ENCODE measurements around the gene SMAD3. TPM values are rescaled to one million over a fixed set of nuclear protein-coding genes. Genes with fewer than 3 reads are reported as not detected.

SMAD3 gene
- total and polyA plus RNA-seq, 2 of the 4 experiments (the other 2 are of a cell fraction): 71.0 to 177 TPM

DNA sequence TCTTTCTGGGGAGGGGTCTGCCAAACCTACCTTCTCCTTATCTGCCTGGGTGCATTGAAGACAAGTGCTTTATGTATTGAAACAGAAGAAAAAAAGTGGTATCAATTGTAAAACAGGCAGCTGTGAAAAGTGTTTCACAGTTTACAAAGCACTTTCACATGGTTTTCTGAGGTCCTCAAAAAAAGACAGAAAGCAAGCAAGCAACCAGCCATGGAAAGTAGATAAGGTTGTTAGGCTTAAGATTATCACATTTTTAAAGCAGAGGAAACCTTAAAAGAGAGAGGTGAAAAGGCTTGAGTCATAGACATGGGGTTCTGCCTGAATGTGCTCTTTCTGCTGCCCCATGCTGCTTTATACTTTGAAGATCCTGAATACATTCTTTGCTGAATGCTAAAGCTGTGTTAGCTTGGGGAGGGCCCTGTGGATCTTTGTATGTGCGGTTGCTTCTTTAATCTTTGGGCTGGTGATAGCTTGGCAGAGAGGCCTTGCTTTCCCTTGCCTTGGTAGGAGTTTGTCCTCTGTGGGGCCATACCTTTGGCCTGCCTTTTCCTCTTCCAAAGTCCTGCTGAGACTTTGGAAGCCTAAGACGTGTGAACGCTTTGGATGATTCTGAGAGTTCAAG, 2.6 kb downstream of the SMAD3 start:
- TF ChIP-seq SMC3 (IDR thresholded peaks at IDR 0.05; ENCODE audit: low read depth, low read length) (peak; percentile 20; the same call in 1 of the 2 replicates), POLR2A (IDR thresholded peaks at IDR 0.05; ENCODE audit: low read depth, low read length) (peak; percentile 22), CEBPB (IDR thresholded peaks at IDR 0.05; ENCODE audit: low read depth, low read length) (no peak)
- Histone ChIP-seq H3K56ac (ENCODE audit: extremely low read depth, insufficient read depth, low read length) (peak overlapping the region; percentile 89), H2BK15ac (ENCODE audit: low read depth, low read length) (peak overlapping the region; percentile 8; the same call in 1 of the 3 replicates), H3K14ac (replicated peaks; ENCODE audit: low read depth, low read length) (peak overlapping the region; percentile 88), H4K91ac (ENCODE audit: insufficient read depth, low read depth, low read length) (peak overlapping the region; percentile 79), H3K18ac (ENCODE audit: low read depth, low read length) (peak overlapping the region; percentile 73), H3K4me1 (ENCODE audit: control insufficient read depth, insufficient read depth, low read length) (peaks cover 20% of the 10 kb centered on the region), H4K5ac (ENCODE audit: low read depth, low read length) (peak overlapping the region; percentile 9), H4K20me1 (ENCODE audit: insufficient read depth, low read length) (peaks cover 68% of the 10 kb centered on the region), H3K36me3 (ENCODE audit: control insufficient read depth, insufficient read depth, low read length) (peaks cover 28% of the 10 kb centered on the region), H3K4ac (ENCODE audit: low read depth, low read length) (peak overlapping the region; percentile 89), H3K9ac (ENCODE audit: low read depth, low read length) (peak overlapping the region; percentile 94), H3K9me3 (ENCODE audit: control insufficient read depth, insufficient read depth, low read length) (no peaks in the 10 kb centered on the region), H3K9me1 (ENCODE audit: insufficient read depth, low read length) (peaks cover 17% of the 10 kb centered on the region), H3K4me3 (ENCODE audit: insufficient read depth, low read depth, low read length) (peak overlapping the region; percentile 96), H2AK9ac (replicated peaks; ENCODE audit: low read depth, low read length, poor library complexity) (peak overlapping the region; percentile 97), H3K23ac (ENCODE audit: low read depth, low read length) (peak overlapping the region; percentile 83), H3K27me3 (ENCODE audit: control insufficient read depth, insufficient read depth, low read length) (no peaks in the 10 kb centered on the region), H3K79me1 (ENCODE audit: low read depth in 1 of 2, low read length in 2 of 2) (peaks cover 0 to 31% of the 10 kb centered on the region in 2 experiments; a peak in 2 of 4 replicates), H3K27ac (ENCODE audit: insufficient read depth, low read length) (peak overlapping the region; percentile 92), H2BK20ac (ENCODE audit: low read depth, low read length) (peak overlapping the region; percentile 11), H2BK5ac (ENCODE audit: low read depth, low read length, poor library complexity, severe bottlenecking) (peak overlapping the region; percentile 84), H4K8ac (ENCODE audit: low read depth in 2 of 2, low read length in 2 of 2) (peak overlapping the region; percentile 22 to 44), H2AK5ac (ENCODE audit: low read depth, low read length) (peak overlapping the region; percentile 85), H2BK120ac (ENCODE audit: low read depth, low read length) (peak overlapping the region; percentile 80), H2AFZ (replicated peaks; ENCODE audit: low read length, poor library complexity) (no peak overlapping the region), H3K4me2 (ENCODE audit: low read depth, low read length) (peak overlapping the region; percentile 97)
- DNase-seq: peak; percentile 32
- in situ Hi-C loops (cut with MboI; ENCODE audit: low sequenced_read_pairs) (loop anchor here (5.0 to 10.0 kb wide), 2 partner anchors 116 to 367 kb away; no protein-coding TSS in a partner anchor), dilution Hi-C loops (cut with HindIII; ENCODE audit: low sequenced_read_pairs, unreplicated experiment) (no loop called here), intact Hi-C loops (cut with micrococcal nuclease) (loop anchor here (5.0 to 10.0 kb wide), 3 partner anchors 59 to 767 kb away; no protein-coding TSS in a partner anchor)
- no TSS peak for BruUV-seq (replicated peaks)
- CTCF ChIA-PET: no interaction called here
- 0% methylated on average over 2 of the region's 3 CpGs; no CpG with 5 or more reads in 1 of the 2 experiments for WGBS, 2 experiments (ENCODE audit: extremely low coverage in 2 of 2, insufficient read length in 1 of 2)
- ATAC-seq (ENCODE audit: low read depth): no peak
- POLR2A ChIA-PET (ENCODE audit: unreplicated experiment): interaction anchor here (0.6 to 1.1 kb wide), 2 partner anchors 39 to 83 kb away, joined by 3 to 4 read pairs; no protein-coding TSS in a partner anchor
